Heart right ventricle (tissue), 16 donors: ENCODE data around the gene FBN3. TPM values are rescaled to one million over a fixed set of nuclear protein-coding genes. Genes with fewer than 3 reads are reported as not detected.

ENCODE experiments used
- ATAC-seq, 8 donors: fragments of 200-7000 bp; cut with Tn5 transposase; one replicate each; pipeline ENCODE4 v1.9.1; 2020; ENCODE audit warnings: mild to moderate bottlenecking in 8 of 8, moderate library complexity in 8 of 8, moderate number of reproducible peaks in 1 of 8
- DNase-seq, 2 donors: peaks; one replicate each; pipeline ENCODE4 v3.0.0-alpha.2; 2020
- H3K27ac ChIP-seq, 10 donors: fragments of 200-600 bp; sonication (generic) in 2 of 10; one replicate each; pipeline versions ENCODE4 v1.5.0 to v1.8.0; 2020 to 2022; ENCODE audit warnings: mild to moderate bottlenecking in 3 of 10
- H3K27me3 ChIP-seq, 7 donors: fragments of 200-600 bp; one replicate each; pipeline ENCODE4 v1.8.0; 2021 to 2022; ENCODE audit warnings: mild to moderate bottlenecking in 2 of 7
- H3K36me3 ChIP-seq, 9 donors: fragments of 200-600 bp; sonication (generic) in 1 of 9; one replicate each; pipeline versions ENCODE4 v1.5.0 to v1.8.0; 2020 to 2022; ENCODE audit warnings: mild to moderate bottlenecking in 2 of 9
- H3K4me1 ChIP-seq, 9 donors: fragments of 200-600 bp; sonication (generic) in 1 of 9; one replicate each; pipeline versions ENCODE4 v1.5.0 to v1.8.0; 2020 to 2022; ENCODE audit warnings: mild to moderate bottlenecking in 4 of 9
- H3K4me3 ChIP-seq, 10 donors: fragments of 200-600 bp; sonication (generic) in 2 of 10; one replicate each; pipeline versions ENCODE4 v1.5.0 to v1.8.0; 2020 to 2022; ENCODE audit warnings: mild to moderate bottlenecking in 7 of 10, moderate library complexity in 2 of 10
- H3K9me3 ChIP-seq, 11 donors: fragments of 200-600 bp in 10 of 11; sonication (generic) in 2 of 11; one replicate each; pipeline versions ENCODE4 v1.5.0 to v1.8.0; 2013 to 2022; ENCODE audit warnings: mild to moderate bottlenecking in 2 of 11, control low read depth in 1 of 11, moderate library complexity in 1 of 11
- WGBS, 2 donors: extraction: QIAGEN DNeasy Blood & Tissue Kit; methylation state at CpG; one replicate each; pipeline ENCODE4 v1.1.7; 2013; ENCODE audit warnings: inconsistent platforms in 1 of 2; 5-methylcytosine and 5-hydroxymethylcytosine counted together
- intact Hi-C, 10 donors: fragments of 100-400 bp; cut with DNase I; formaldehyde crosslinking; loops; one replicate each; pipeline versions ENCODE4 v1.11.1 to v1.14.2; 2022
- polyA plus RNA-seq, 2 donors: library from polyadenylated mRNA; stranded (reverse); fragments of 200-250 nt; gene quantifications; one replicate each; pipeline ENCODE4 v1.2.3, GENCODE V29; 2013
- total RNA-seq, 10 donors: library from RNA; stranded (reverse); fragmentation: NEBNext Ultra II Directional in 3 of 10; extraction: Animal tissue kit (Norgen Biotek cat#: 25700) in 3 of 10; gene quantifications; one replicate each; pipeline versions ENCODE4 v1.2.1 to v1.2.4, GENCODE V29; 2021 to 2023
- TF ChIP-seq, protein P1 (sequence below), 9 donors: fragments of 200-600 bp; sonication (generic) in 2 of 9; IDR thresholded peaks; one replicate each; pipeline versions ENCODE4 v1.5.0 to v1.8.0; 2021 to 2022; ENCODE audit warnings: antibody characterized with exemption in 9 of 9, mild to moderate bottlenecking in 5 of 9, moderate library complexity in 1 of 9
- donor health status: Arrhythmogenic right ventricular cardiomyopathy.
- donor health status: ischemic (EF 13 %, LVEDD 7.1; RV severe dilation, severe dysfunction).
- donor health status: healthy with polysubstance abuse.
- donor health status: DM: no; HTN: yes; CAD: no.
- donor health status: DM: no; HTN: no; CAD: no.
- donor health status: ischemic (EF 25% LVEDD 6.9; RV normal size, moderate dysfunction).
- donor health status: ischemic (EF 25% LVEDD 5.7; RV mildly dilated, moderate dysfunction).
- donor health status: healthy.
- donor health status: DM: yes; HTN: yes; CAD: no.
- donor health status: Ischemic cardiomyopathy.
- donor health status: ischemic (EF 35%, LVEDD 5.7; RV mildly dilated, moderate dysfunction).
- donor health status: nonischemic (EF 11% LVEDD 7.7; RV severe dilation, severe dysfunction).
- donor health status: DM: yes; HTN: yes; CAD: no.
- donor health status: PGD.
- donor health status: ischemic (EF 29% LVEDD 5.4; RV normal size, mild dysfunction).
- donor health status: nonischemic (EF 23%, LVEDD 6.1; RV moderate dilation, normal function).

The FBN3 gene
- total and polyA plus RNA-seq, 12 donors: 0.05 to 0.26 (median 0.06) TPM; not detected in 9

DNA sequence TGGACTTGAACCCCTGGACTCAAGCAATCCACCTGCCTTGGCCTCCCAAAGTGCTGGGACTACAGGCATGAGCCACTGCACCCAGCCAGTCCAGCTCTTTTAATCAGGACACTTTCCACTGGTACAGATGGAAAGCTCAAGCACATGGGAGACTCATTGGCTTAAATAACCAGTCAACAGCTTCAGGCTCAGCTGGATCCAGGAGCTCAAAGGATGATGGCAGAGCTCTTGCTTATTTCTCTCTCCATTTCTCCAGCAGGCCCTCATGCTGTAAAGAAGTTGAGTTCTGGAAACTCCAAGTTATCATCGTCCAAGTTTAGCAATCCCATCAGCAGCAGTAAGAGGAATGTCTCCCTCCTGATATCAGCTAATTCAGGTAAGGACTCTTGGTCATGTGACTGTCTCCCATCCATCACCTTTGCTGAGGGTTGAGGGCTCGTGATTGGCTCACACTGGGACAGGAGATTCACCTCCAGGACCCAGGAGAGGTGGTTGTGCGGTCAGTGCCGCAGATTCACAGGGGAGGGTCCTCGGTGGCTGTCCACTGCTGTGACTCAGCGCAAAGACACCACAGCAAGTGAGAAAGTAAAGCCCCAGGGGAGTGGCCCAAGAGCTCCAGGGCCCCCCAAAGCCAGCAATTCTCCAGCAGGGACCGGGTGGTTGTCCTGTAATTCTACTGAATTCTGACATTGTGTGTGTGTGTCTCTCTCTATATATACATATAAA, 91.7 kb downstream of the FBN3 start:
- DNase-seq (no peak), ATAC-seq (no peak)
- Histone ChIP-seq H3K27me3 (peaks cover 0 to 5% (median 0%) of the 10 kb centered on the region in 7 donors), H3K4me1 (no peaks in the 10 kb centered on the region), H3K9me3 (no peaks in the 10 kb centered on the region), H3K4me3 (no peak overlapping the region), H3K27ac (no peak overlapping the region), H3K36me3 (no peaks in the 10 kb centered on the region)
- TF ChIP-seq, protein P1, sequence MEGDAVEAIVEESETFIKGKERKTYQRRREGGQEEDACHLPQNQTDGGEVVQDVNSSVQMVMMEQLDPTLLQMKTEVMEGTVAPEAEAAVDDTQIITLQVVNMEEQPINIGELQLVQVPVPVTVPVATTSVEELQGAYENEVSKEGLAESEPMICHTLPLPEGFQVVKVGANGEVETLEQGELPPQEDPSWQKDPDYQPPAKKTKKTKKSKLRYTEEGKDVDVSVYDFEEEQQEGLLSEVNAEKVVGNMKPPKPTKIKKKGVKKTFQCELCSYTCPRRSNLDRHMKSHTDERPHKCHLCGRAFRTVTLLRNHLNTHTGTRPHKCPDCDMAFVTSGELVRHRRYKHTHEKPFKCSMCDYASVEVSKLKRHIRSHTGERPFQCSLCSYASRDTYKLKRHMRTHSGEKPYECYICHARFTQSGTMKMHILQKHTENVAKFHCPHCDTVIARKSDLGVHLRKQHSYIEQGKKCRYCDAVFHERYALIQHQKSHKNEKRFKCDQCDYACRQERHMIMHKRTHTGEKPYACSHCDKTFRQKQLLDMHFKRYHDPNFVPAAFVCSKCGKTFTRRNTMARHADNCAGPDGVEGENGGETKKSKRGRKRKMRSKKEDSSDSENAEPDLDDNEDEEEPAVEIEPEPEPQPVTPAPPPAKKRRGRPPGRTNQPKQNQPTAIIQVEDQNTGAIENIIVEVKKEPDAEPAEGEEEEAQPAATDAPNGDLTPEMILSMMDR (IDR thresholded peaks at IDR 0.05): no peak
- intact Hi-C loops: no loop called here
- WGBS, 2 donors: 72 to 74% methylated on average over 7 of the region's 7 CpGs

DNA sequence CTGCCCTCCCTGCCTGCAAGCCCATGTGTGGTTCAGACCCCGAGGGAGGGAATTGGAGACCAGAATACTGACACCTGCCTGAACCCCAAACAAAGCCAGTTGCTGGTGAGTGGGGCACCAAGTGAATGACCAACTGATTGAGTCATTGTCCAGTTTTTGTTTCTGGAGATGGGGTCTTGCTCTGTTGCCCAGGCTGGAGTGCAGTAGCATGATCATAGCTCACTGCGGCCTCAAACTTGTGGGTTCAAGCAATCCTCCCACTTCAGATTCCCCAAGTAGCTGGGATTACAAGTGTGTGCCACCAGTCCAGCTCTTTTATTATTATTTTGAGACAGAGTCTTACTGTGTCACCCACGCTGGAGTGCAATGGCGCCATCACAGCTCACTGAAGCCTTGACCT, 92.9 kb downstream of the FBN3 start:
- TF ChIP-seq, protein P1 (IDR thresholded peaks at IDR 0.05): no peak
- peaks cover 0 to 5% (median 0%) of the 10 kb centered on the region in 7 donors for H3K27me3 ChIP-seq
- no peak overlapping the region for H3K4me3 ChIP-seq
- no peaks in the 10 kb centered on the region for H3K4me1 ChIP-seq
- ATAC-seq (no peak), DNase-seq (no peak)
- H3K27ac ChIP-seq: no peak overlapping the region
- no peaks in the 10 kb centered on the region for H3K36me3 ChIP-seq
- WGBS, 2 donors: 90 to 93% methylated on average over 4 of the region's 4 CpGs
- intact Hi-C loops: no loop called here
- H3K9me3 ChIP-seq: no peaks in the 10 kb centered on the region

DNA sequence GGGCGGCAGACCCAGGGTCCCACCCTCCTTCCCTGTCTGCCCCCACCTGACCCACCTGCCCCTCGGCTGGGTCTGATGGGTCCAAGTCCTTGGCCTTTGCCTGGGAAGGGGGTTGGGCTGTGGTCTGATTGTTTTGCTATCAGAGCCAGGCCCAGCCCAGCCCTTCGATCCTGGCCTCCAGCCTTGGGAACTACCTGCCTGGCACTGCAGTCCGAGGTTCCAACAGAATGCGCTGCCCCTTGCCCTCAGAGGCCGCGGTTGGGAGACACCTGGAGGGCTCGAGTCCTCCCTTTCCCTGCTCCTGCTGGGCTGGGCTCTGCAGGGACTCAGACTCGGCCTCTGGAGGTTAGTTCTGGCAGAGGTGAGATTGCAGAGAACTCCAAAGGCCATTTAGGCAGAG, 95.2 kb downstream of the FBN3 start:
- no peak overlapping the region for H3K27ac ChIP-seq
- H3K4me1 ChIP-seq: peaks cover 0 to 14% (median 5%) of the 10 kb centered on the region in 9 donors
- TF ChIP-seq, protein P1 (IDR thresholded peaks at IDR 0.05): no peak
- H3K9me3 ChIP-seq: no peaks in the 10 kb centered on the region
- peaks cover 0 to 24% (median 14%) of the 10 kb centered on the region in 7 donors for H3K27me3 ChIP-seq
- WGBS, 2 donors: 45 to 61% methylated on average over 9 of the region's 9 CpGs
- no peaks in the 10 kb centered on the region for H3K36me3 ChIP-seq
- DNase-seq (no peak), ATAC-seq (no peak)
- intact Hi-C loops: no loop called here
- H3K4me3 ChIP-seq: no peak overlapping the region

DNA sequence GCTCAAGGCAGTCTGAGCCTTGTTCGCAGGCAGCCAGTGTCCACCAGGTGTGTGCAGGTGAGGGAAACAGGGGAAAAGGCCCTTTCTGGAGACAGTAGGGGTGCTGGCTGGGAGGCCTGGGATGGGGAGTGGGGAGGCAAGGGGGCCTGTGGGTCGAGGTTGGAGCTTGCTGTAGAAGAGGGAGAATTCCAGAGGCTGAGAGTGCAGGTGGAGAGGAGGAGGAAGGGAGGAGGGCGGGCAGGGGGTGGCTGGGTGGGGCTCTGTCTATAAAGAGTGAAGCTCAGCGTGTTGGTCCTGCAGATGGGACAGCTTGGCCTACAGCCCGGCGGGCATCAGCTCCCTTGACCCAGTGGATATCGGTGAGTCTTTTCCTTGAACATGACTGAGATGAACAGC, 96.9 kb downstream of the FBN3 start, which contains the start of gene CCL25:
TSS of gene CCL25 (plus strand) at position 297 of the 396 bp plus-strand sequence. CDS start 290 bp downstream, outside the sequence.
- Histone ChIP-seq H3K4me3 (no peak within 1 kb of the TSS), H3K4me1 (peaks cover 0 to 14% (median 5%) of the 10 kb centered on the region in 9 donors), H3K9me3 (no peaks in the 10 kb centered on the region), H3K27me3 (peaks cover 0 to 38% (median 21%) of the 10 kb centered on the region in 7 donors), H3K36me3 (no peaks in the 10 kb centered on the region), H3K27ac (no peak within 1 kb of the TSS)
- DNase-seq (no peak), ATAC-seq (no peak)
- TF ChIP-seq, protein P1 (IDR thresholded peaks at IDR 0.05): no peak
- 70 to 76% methylated on average over 7 of the region's 7 CpGs for WGBS, 2 donors
- intact Hi-C loops: no loop called here
